Tibial artery (tissue), 4 donors: ENCODE results near the gene PIM1.
"Not testable (repeated sequence)": the region's sequence is repeated elsewhere in the genome, so short reads cannot be mapped to it uniquely, and the experiment has no call there.

Experiments
- DNase-seq, 2 donors: peaks; one replicate each; pipeline ENCODE4 v3.0.0-alpha.2; 2019
- H3K27ac ChIP-seq, 2 donors: fragments of 200-600 bp; sonication (generic) in 1 of 2; 1 replicate in 1 of 2; 2 replicates in 1 of 2; pipeline ENCODE4 v1.5.1; 2018 to 2019; ENCODE audit warnings: mild to moderate bottlenecking in 1 of 2
- H3K27me3 ChIP-seq, 2 donors: fragments of 200-600 bp; sonication (generic) in 1 of 2; one replicate each; pipeline versions ENCODE4 v1.5.1 to v1.6.0; 2016 to 2019
- H3K36me3 ChIP-seq, 3 donors: fragments of 200-600 bp; sonication (generic) in 2 of 3; one replicate each; pipeline ENCODE4 v1.5.1; 2016 to 2019; ENCODE audit warnings: mild to moderate bottlenecking in 2 of 3
- H3K4me1 ChIP-seq, 4 donors: fragments of 200-600 bp; sonication (generic) in 2 of 4; 1 replicate in 3 of 4; 2 replicates in 1 of 4; pipeline ENCODE4 v1.5.1; 2016 to 2019
- H3K4me3 ChIP-seq, 2 donors: fragments of 200-600 bp; sonication (generic) in 1 of 2; 1 replicate in 1 of 2; 2 replicates in 1 of 2; pipeline ENCODE4 v1.5.1; 2018 to 2019; ENCODE audit warnings: mild to moderate bottlenecking in 2 of 2
- H3K9me3 ChIP-seq, 3 donors: fragments of 200-600 bp; sonication (generic) in 1 of 3; one replicate each; pipeline ENCODE4 v1.5.1; 2016 to 2019
- CTCF ChIP-seq, 2 experiments: fragments of 200-600 bp in 1 of 2; fragments of 450-650 bp in 1 of 2; IDR thresholded peaks; one replicate each; pipeline ENCODE4 v1.5.1; 2017 to 2019; ENCODE audit warnings: antibody characterized with exemption in 2 of 2, mild to moderate bottlenecking in 1 of 2, moderate library complexity in 1 of 2
- intact Hi-C: fragments of 100-400 bp; cut with DNase I; formaldehyde crosslinking; loops from one replicate; pipeline ENCODE4 v1.15.0; 2023; ENCODE audit warnings: low total_unique reads

Gene PIM1

GRCh38 chr6:37176268-37177076, 6.5 kb downstream of the PIM1 start:
- Histone ChIP-seq H3K4me3 (no peak overlapping the region), H3K27ac (no peak overlapping the region), H3K36me3 (peaks cover 31 to 34% (median 32%) of the 10 kb centered on the region in 3 donors), H3K27me3 (no peaks in the 10 kb centered on the region), H3K4me1 (peaks cover 0 to 15% (median 9%) of the 10 kb centered on the region in 4 donors), H3K9me3 (no peaks in the 10 kb centered on the region)
- intact Hi-C loops, result loop anchor here (10.0 kb wide), 2 partner anchors 292 to 412 kb away; partner anchors contain the start of gene C6orf89
- DNase-seq, result no peak
- TF ChIP-seq CTCF (IDR thresholded peaks at IDR 0.05), result no peak

DNA sequence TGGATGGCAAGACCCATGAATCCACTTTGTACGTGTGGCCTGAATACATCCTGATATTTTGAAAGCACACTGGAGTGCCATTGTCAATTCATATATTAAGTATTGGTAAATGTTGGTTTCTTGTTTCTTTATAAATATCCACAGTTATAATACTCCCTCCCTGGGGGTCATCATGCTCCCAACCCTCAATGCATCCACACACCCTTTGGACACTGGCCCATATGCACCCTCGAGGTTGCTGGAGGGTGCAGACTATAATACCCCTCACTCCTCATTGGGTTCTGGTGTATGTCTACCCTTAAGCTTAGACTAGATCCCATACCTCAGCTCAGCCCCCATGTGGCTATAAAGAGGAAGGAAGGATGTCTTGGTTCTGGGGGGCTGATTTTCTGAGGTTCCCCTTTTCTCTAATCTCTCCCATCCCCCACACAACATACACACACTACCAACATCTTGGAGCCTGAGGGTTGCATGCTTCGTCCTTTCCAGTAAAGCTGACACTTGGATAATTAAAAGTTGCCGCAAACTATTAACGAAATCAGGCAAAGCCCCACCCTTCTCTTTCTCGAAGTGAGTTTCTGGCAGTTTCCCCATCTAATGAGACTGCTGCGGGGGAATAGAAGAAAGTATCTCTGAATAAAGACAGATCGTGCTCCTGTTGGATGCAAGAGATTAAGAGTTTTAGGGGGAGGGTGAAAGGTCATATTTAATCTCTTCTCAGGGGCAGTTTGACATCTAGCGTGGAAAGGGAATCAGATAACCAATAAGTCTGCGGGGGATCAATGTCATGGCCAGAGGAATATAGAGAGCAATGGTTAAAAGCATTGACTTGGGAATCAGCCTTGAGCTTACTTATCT, 7.4 kb downstream of the PIM1 start:
- H3K27me3 ChIP-seq, result no peaks in the 10 kb centered on the region
- intact Hi-C loops, result loop anchor here (10.0 kb wide), 2 partner anchors 293 to 413 kb away; partner anchors contain the start of gene C6orf89
- peaks cover 31 to 34% (median 32%) of the 10 kb centered on the region in 3 donors for H3K36me3 ChIP-seq
- TF ChIP-seq CTCF (IDR thresholded peaks at IDR 0.05), result no peak
- no peaks in the 10 kb centered on the region for H3K9me3 ChIP-seq
- H3K4me3 ChIP-seq, result no peak overlapping the region
- no peak for DNase-seq
- no peak overlapping the region for H3K27ac ChIP-seq
- H3K4me1 ChIP-seq, result peaks cover 0 to 12% (median 7%) of the 10 kb centered on the region in 4 donors

DNA sequence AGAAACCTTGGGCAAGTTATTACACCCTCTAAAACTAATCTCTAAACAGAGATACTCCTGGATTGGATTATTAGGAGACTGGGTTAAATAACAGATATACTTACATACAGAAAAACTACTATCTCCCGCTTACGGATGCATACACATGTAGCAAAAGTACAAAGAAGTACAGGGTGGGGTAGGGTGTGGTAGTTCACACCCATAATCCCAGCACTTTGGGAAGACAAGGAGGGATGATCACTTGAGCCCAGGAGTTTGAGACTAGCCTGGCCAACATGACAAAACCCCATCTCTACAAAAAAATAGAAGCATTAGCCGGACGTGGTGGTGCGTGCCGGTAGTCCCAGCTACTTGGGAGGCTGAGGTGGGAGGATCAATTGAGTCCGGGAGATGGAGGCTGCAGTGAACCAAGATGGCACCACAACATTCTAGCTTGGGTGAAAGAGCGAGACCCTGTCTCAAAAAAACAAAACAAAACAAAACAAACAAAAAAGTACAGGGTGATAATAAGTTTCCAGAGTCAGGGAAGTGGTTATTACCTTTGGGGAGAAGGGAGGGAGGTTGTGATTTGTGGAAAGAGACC, 8.1 kb downstream of the PIM1 start:
- no peak for DNase-seq
- Histone ChIP-seq H3K9me3 (no peaks in the 10 kb centered on the region), H3K4me3 (no peak overlapping the region), H3K27ac (no peak overlapping the region), H3K27me3 (no peaks in the 10 kb centered on the region), H3K36me3 (peaks cover 26 to 30% (median 28%) of the 10 kb centered on the region in 3 donors), H3K4me1 (peaks cover 0 to 4% (median 1%) of the 10 kb centered on the region in 4 donors)
- no peak for TF ChIP-seq CTCF (IDR thresholded peaks at IDR 0.05)
- intact Hi-C loops, result loop anchor here (10.0 kb wide), 2 partner anchors 293 to 413 kb away; partner anchors contain the start of gene C6orf89

DNA sequence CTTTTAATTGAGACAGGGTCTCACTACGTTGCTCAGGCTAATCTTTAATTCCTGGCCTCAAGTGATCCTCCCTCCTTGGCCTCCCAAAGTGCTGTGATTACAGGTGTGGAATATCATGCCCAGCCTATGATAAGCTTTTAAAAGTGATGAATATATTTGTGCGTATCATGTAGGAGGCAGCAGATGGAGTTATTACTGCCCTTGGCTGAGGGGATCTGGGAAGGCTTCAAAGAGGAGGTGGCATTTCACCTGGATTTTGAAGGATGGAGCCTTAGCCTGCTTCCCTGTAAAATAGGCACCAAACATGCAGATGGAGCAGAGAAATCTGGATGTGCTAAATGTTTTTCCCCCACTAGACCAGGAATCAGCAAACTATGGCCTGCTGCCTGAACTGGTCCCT, 10.1 kb downstream of the PIM1 start:
- no peak for DNase-seq
- TF ChIP-seq CTCF (IDR thresholded peaks at IDR 0.05), result no peak
- Histone ChIP-seq H3K36me3 (peaks cover 6 to 10% (median 7%) of the 10 kb centered on the region in 3 donors), H3K4me3 (no peak overlapping the region), H3K4me1 (no peaks in the 10 kb centered on the region), H3K9me3 (no peaks in the 10 kb centered on the region), H3K27ac (no peak overlapping the region), H3K27me3 (no peaks in the 10 kb centered on the region)
- intact Hi-C loops, result no loop called here

- H3K4me3 ChIP-seq, H3K36me3 ChIP-seq, intact Hi-C loops, H3K4me1 ChIP-seq, DNase-seq, H3K27me3 ChIP-seq, H3K9me3 ChIP-seq, H3K27ac ChIP-seq: not testable (repeated sequence)
Observed at GRCh38 chr6:37180610-37181009, 10.7 kb downstream of the PIM1 start.
